HG02588 (cell line): Measurements from ENCODE around the gene RAPGEF6.
"Not testable (repeated sequence)": the region's sequence is repeated elsewhere in the genome, so short reads cannot be mapped to it uniquely, and the experiment has no call there.

Experiments used
- ATAC-seq: cut with Tn5 transposase; IDR thresholded peaks from one replicate; pipeline ENCODE4 v1.9.1; 2021; ENCODE audit warnings: mild to moderate bottlenecking, moderate library complexity; ENCODE audit not compliant: unreplicated experiment

The RAPGEF6 gene

GRCh38 chr5:131396015-131396414, 239.0 kb downstream of the RAPGEF6 start:
- ATAC-seq: peak; percentile 79

GRCh38 chr5:131394128-131394527, 240.9 kb downstream of the RAPGEF6 start:
- peak; percentile 68 for ATAC-seq

GRCh38 chr5:131393498-131393968, 241.5 kb downstream of the RAPGEF6 start:
- no peak for ATAC-seq

- ATAC-seq: no peak
Observed at GRCh38 chr5:131392466-131393095, 242.4 kb downstream of the RAPGEF6 start.

- no peak for ATAC-seq
Observed at GRCh38 chr5:131389869-131390265, 245.2 kb downstream of the RAPGEF6 start.

- peak; percentile 52 for ATAC-seq
Observed at GRCh38 chr5:131389096-131389868, 245.7 kb downstream of the RAPGEF6 start.

- no peak for ATAC-seq
Observed at GRCh38 chr5:131387255-131387654, 247.8 kb downstream of the RAPGEF6 start.

GRCh38 chr5:131386779-131387178, 248.2 kb downstream of the RAPGEF6 start:
- ATAC-seq: no peak

- no peak for ATAC-seq
Observed at GRCh38 chr5:131386124-131386523, 248.9 kb downstream of the RAPGEF6 start.

GRCh38 chr5:131384616-131385214, 250.3 kb downstream of the RAPGEF6 start:
- ATAC-seq: no peak

- no peak for ATAC-seq
Observed at GRCh38 chr5:131384173-131384572, 250.9 kb downstream of the RAPGEF6 start.

- ATAC-seq: peak; percentile 54
Observed at GRCh38 chr5:131382407-131383395, 252.3 kb downstream of the RAPGEF6 start.

- ATAC-seq: peak; percentile 50
Observed at GRCh38 chr5:131381777-131382176, 253.3 kb downstream of the RAPGEF6 start.

GRCh38 chr5:131381021-131381420, 254.0 kb downstream of the RAPGEF6 start:
- no peak for ATAC-seq

GRCh38 chr5:131380238-131380637, 254.8 kb downstream of the RAPGEF6 start:
- not testable (repeated sequence) for ATAC-seq

GRCh38 chr5:131379723-131380122, 255.3 kb downstream of the RAPGEF6 start:
- peak; percentile 38 for ATAC-seq

- peak; percentile 24 for ATAC-seq
Observed at GRCh38 chr5:131378721-131379541, 256.1 kb downstream of the RAPGEF6 start.

GRCh38 chr5:131377785-131378325, 257.2 kb downstream of the RAPGEF6 start:
- no peak for ATAC-seq

GRCh38 chr5:131377346-131377745, 257.7 kb downstream of the RAPGEF6 start:
- no peak for ATAC-seq
